Keratinocyte (primary cell): ENCODE results near the gene SCFD2.
"Not testable (repeated sequence)": the region's sequence is repeated elsewhere in the genome, so short reads cannot be mapped to it uniquely, and the experiment has no call there.

ENCODE experiments used
- EZH2 ChIP-seq: IDR thresholded peaks from one replicate; pipeline ENCODE4 v1.6.1; 2012; ENCODE audit warnings: inconsistent platforms, mild to moderate bottlenecking, low read length, moderate library complexity
- TF ChIP-seq, protein P1 (sequence below), 3 experiments: IDR thresholded peaks in 1 of 3; conservative IDR thresholded peaks in 1 of 3; optimal IDR thresholded peaks in 1 of 3; 2 replicates in 2 of 3; 3 replicates in 1 of 3; pipeline versions ENCODE3 to v1.5.1; 2011; ENCODE audit warnings: low read length in 3 of 3, mild to moderate bottlenecking in 3 of 3, moderate library complexity in 2 of 3, control low read depth in 1 of 3, inconsistent platforms in 1 of 3; ENCODE audit not compliant: insufficient read depth in 2 of 3; ENCODE audit errors: extremely low read depth in 1 of 3

DNA sequence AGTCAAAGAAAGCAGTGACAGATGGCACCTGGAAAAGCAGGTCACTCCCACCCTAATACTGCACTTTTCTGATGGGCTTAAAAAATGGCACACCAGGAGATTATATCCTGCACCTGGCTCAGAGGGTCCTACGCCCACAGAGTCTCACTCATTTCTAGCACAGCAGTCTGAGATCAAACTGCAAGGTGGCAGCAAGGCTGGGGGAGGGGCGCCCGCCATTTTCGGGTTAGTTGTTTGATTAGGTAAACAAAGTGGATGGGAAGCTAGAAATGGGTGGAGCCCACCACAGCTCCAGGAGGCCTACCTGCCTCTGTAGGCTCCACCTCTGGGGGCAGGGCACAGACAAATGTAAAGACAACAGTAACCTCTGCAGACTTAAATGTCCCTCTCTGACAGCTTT is 188.1 kb downstream of the SCFD2 start:
- TF ChIP-seq, protein P1, sequence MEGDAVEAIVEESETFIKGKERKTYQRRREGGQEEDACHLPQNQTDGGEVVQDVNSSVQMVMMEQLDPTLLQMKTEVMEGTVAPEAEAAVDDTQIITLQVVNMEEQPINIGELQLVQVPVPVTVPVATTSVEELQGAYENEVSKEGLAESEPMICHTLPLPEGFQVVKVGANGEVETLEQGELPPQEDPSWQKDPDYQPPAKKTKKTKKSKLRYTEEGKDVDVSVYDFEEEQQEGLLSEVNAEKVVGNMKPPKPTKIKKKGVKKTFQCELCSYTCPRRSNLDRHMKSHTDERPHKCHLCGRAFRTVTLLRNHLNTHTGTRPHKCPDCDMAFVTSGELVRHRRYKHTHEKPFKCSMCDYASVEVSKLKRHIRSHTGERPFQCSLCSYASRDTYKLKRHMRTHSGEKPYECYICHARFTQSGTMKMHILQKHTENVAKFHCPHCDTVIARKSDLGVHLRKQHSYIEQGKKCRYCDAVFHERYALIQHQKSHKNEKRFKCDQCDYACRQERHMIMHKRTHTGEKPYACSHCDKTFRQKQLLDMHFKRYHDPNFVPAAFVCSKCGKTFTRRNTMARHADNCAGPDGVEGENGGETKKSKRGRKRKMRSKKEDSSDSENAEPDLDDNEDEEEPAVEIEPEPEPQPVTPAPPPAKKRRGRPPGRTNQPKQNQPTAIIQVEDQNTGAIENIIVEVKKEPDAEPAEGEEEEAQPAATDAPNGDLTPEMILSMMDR (optimal IDR thresholded peaks at IDR 0.05 in 1 of 3, IDR thresholded peaks at IDR 0.05 in 1 of 3, conservative IDR thresholded peaks at IDR 0.05 in 1 of 3; ENCODE audit: extremely low read depth in 1 of 3, insufficient read depth in 2 of 3, low read length in 3 of 3), result not testable (repeated sequence)
- TF ChIP-seq EZH2, result not testable (repeated sequence)
